Cardiac fibroblast (primary cell): Measurements from ENCODE around the gene ISY1.

ENCODE experiments used
- DNase-seq, 2 donors: peaks; one replicate each; pipeline versions ENCODE4 v3.0.0 to v3.0.0-alpha.2; 2010; ENCODE audit warnings: low read depth in 2 of 2
- H3K4me3 ChIP-seq, 2 donors: replicated peaks in 1 of 2; 1 replicate in 1 of 2; 2 replicates in 1 of 2; pipeline ENCODE4 v1.5.1; 2011; ENCODE audit warnings: low read depth in 2 of 2, low read length in 2 of 2, mild to moderate bottlenecking in 2 of 2, moderate library complexity in 1 of 2
- TF ChIP-seq, protein P1 (sequence below): IDR thresholded peaks from one replicate; pipeline ENCODE4 v1.5.1; 2011; ENCODE audit warnings: low read depth, mild to moderate bottlenecking, low read length, inconsistent platforms

ISY1 gene

DNA sequence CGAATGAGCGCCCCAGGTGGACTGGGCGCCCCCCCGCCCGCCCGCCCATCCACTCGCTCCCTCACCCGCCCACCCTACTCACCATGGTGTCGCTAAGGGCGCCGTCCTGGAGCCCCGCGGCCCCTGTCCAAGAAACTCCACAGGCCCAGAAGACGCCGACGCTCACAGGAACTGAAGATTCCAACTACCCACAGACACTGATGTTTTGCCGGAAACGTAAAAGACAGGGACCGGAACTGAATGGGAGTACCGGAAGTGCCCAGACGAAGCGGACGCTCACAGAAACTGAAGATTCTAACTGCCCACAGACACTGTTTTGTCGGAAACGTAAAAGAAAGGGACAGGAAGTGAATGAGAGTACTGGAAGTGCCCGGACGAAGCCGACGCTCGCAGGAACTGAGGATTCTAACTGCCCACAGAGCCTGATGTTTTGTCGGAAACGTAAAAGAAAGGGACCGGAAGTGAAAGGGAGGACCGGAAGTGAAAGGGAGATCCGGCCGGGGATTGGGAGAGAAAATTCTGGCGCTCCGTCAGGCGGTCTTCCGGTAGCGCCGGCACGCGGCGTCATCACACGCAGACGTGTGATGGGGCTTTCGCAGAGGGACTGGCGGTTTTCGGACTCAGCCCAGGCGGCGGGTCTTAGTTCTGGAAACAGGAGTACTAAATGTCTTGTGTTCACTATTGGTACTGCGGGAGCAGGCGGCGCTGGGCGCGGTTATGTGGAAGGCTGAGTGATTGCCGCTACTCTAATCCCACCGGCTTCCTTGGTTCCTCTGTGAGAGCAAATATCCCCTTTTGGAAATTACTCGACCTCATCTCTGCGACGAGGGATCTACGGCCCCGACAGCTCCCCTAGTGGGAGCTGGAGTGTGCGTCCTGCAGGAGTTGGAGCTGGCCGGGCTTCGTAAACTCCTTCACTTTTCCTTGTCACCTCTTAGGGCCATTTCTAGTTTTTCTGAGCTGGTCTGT, at the start of gene ISY1:
Gene ISY1, minus strand, starts transcription at position 173 of the 969 bp plus-strand sequence. Its CDS starts 88 bp downstream, at position 85.
- TF ChIP-seq, protein P1, sequence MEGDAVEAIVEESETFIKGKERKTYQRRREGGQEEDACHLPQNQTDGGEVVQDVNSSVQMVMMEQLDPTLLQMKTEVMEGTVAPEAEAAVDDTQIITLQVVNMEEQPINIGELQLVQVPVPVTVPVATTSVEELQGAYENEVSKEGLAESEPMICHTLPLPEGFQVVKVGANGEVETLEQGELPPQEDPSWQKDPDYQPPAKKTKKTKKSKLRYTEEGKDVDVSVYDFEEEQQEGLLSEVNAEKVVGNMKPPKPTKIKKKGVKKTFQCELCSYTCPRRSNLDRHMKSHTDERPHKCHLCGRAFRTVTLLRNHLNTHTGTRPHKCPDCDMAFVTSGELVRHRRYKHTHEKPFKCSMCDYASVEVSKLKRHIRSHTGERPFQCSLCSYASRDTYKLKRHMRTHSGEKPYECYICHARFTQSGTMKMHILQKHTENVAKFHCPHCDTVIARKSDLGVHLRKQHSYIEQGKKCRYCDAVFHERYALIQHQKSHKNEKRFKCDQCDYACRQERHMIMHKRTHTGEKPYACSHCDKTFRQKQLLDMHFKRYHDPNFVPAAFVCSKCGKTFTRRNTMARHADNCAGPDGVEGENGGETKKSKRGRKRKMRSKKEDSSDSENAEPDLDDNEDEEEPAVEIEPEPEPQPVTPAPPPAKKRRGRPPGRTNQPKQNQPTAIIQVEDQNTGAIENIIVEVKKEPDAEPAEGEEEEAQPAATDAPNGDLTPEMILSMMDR: peak; percentile 91
- DNase-seq: peak; percentile 97 to 99
- H3K4me3 ChIP-seq: peak within 1 kb of the TSS; percentile 80 to 88

DNA sequence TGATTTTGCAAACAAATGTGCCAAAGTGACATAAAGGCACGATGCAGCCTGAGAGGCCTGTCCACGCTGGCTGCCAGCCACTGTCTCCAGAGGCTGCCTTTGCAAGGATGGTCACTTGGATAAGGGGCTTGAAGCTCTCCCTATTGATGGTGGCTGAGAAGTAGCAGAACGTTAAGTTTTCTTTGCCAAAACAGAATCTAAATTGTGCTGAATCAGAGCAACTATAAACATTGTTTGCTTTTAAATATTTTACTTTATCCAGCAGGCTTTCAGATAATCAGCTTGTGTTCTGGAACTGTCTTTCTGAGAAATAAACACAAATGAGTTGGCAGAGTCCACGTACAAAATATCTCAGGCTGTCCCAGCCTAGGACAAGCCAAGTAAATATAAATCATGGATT, 46.6 kb upstream of the ISY1 start:
- TF ChIP-seq, protein P1: no peak
- no peak overlapping the region for H3K4me3 ChIP-seq

DNA sequence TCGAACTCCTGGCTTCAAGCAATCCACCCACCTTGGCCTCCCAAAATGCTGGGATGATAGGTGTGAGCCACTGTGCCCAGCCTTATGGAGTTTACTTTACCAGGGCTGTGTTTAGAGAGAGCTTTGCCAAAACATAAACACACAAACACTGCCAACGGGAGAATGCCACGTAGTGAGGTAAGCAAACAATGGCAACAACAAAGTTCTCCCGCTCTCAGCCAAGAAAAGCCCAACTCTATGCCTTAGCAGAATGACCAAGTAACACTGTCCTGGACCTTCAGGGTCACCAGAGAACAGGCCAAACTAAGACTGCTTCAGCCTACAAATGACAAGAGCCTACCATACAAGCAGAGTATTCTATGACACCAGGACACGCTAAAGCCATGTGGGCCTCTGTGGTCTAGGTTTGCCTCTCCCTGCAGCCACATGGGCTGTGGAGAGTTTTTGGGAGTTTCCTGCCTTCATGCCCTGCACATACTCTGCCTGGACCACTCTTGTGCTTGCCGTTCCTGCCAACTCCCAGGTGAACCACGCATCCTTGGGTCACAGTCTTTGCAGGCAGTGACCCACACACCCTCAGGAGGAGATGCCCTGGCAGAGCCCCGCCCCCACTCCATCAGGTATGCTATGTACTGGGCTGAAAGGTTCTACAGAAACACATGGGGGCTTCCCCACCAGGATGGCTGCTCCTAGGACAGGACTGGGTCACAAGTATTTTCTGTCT, 44.4 kb upstream of the ISY1 start:
- DNase-seq: no peak
- TF ChIP-seq, protein P1: no peak
- no peak overlapping the region for H3K4me3 ChIP-seq

More for the DNA sequence above, 46.6 kb upstream of the ISY1 start:
- DNase-seq: no peak

DNA sequence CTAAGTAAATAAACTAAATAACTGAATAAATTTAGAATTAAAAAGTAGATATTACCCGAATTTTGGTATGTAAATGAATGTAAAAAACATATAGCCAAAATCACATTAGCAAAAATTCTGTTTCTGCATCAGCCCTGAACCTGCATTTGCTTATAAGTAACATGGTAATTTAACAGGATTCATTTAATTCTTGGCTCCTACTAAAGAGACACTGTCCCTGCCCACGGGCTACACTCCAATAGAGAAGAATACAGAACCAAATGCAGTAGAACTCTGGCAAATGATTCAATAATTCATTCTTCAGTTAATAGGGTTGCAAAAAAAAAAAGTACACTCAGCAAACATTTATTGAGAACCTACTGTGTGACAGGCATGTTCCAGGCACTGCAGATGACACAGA, 43.6 kb upstream of the ISY1 start:
- no peak overlapping the region for H3K4me3 ChIP-seq
- TF ChIP-seq, protein P1: no peak
- no peak for DNase-seq

DNA sequence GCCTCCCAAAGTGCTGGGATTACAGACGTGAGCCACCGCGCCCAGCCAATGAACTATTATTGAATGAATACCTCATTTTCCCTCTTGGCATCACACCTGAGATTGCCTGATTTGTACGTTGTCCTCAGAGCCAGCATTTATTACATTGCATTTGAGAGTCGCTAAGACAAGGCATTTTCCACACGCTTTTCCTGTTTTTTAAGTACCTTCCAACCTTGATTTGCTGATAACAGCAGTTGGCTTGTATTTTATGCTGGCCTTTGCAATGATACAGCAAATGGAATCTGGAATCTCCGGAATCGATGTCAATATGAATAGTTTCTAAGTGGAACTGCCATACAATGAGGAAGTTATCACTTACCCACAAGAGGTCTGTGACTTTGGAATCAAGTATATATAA, 38.5 kb upstream of the ISY1 start:
- no peak overlapping the region for H3K4me3 ChIP-seq
- no peak for DNase-seq
- TF ChIP-seq, protein P1: no peak

DNA sequence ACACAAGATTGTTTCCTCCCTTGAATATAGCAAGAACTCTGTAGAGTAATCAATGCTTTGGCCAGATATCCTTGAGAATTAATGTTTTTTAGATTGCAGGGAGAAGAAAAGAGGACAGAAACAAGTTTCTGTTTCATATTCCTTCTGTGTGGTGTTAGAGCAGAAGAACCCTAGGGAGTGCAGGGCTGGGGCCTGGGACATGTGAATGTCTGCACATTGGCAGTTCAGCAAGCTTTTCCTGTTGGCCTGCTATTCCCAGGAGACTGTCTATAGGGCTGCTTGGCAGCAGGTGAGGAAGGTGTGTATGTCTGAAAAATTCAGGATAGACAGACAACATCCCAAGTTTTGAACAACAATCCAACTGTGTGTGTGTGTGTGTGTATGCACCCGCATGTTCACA, 36.5 kb upstream of the ISY1 start:
- TF ChIP-seq, protein P1: no peak
- no peak for DNase-seq
- H3K4me3 ChIP-seq: no peak overlapping the region
